HCT116 (cell line): ENCODE results near the gene DRD3.

ENCODE experiments used
- POLR2AphosphoS5 ChIP-seq: IDR thresholded peaks from 2 replicates; pipeline ENCODE4 v1.6.1; 2011; ENCODE audit warnings: mild to moderate bottlenecking, low read depth, low read length, moderate library complexity
- SP1 ChIP-seq: IDR thresholded peaks from 2 replicates; pipeline ENCODE4 v1.6.1; 2012; ENCODE audit warnings: low read depth
- TF ChIP-seq, protein P1 (sequence below), 3 experiments: fragments of 200-600 bp in 1 of 3; sonication (generic) in 1 of 3; IDR thresholded peaks in 2 of 3; conservative IDR thresholded peaks in 1 of 3; 2 replicates each; pipeline ENCODE4 v1.5.1; 2012 to 2017; ENCODE audit warnings: low read depth in 2 of 3, low read length in 2 of 3, antibody characterized with exemption in 1 of 3, borderline replicate concordance in 1 of 3, control low read depth in 1 of 3, mild to moderate bottlenecking in 1 of 3, mixed read lengths in 1 of 3, mixed run types in 1 of 3, moderate library complexity in 1 of 3; ENCODE audit not compliant: insufficient read depth in 1 of 3

DNA sequence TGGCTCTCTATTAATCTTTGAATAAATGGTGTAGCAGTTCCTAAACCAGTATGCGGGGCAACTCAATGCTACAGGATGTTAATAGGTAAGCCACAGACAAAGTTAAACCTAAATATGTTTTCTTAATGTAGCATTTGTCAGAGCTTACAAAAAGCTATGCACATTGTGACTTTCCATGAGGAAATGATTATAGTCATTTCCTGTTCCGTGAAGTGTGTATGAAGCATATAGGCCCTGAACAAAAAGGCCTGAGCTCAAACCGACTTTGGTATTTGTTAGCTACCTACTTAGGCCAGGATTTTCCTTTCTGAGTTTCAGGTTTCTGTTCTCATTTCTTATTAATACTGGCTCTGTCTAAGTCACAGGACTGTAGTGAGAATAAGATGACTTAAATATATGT is 44.3 kb upstream of the DRD3 start:
- TF ChIP-seq, protein P1, sequence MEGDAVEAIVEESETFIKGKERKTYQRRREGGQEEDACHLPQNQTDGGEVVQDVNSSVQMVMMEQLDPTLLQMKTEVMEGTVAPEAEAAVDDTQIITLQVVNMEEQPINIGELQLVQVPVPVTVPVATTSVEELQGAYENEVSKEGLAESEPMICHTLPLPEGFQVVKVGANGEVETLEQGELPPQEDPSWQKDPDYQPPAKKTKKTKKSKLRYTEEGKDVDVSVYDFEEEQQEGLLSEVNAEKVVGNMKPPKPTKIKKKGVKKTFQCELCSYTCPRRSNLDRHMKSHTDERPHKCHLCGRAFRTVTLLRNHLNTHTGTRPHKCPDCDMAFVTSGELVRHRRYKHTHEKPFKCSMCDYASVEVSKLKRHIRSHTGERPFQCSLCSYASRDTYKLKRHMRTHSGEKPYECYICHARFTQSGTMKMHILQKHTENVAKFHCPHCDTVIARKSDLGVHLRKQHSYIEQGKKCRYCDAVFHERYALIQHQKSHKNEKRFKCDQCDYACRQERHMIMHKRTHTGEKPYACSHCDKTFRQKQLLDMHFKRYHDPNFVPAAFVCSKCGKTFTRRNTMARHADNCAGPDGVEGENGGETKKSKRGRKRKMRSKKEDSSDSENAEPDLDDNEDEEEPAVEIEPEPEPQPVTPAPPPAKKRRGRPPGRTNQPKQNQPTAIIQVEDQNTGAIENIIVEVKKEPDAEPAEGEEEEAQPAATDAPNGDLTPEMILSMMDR (IDR thresholded peaks at IDR 0.05 in 2 of 3, conservative IDR thresholded peaks at IDR 0.05 in 1 of 3; ENCODE audit: borderline replicate concordance in 1 of 3, insufficient read depth in 1 of 3, low read depth in 2 of 3, low read length in 2 of 3): no peak
- TF ChIP-seq SP1 (no peak), POLR2AphosphoS5 (no peak)
